Left forelimb (tissue), 1 donor: Measurements from ENCODE around the gene NATD1.
"Not testable (repeated sequence)": the region's sequence is repeated elsewhere in the genome, so short reads cannot be mapped to it uniquely, and the experiment has no call there.

ENCODE experiments used
- DNase-seq: peaks from one replicate; pipeline ENCODE4 v3.0.0-alpha.2; 2018; ENCODE audit warnings: low spot score

The NATD1 gene

DNA sequence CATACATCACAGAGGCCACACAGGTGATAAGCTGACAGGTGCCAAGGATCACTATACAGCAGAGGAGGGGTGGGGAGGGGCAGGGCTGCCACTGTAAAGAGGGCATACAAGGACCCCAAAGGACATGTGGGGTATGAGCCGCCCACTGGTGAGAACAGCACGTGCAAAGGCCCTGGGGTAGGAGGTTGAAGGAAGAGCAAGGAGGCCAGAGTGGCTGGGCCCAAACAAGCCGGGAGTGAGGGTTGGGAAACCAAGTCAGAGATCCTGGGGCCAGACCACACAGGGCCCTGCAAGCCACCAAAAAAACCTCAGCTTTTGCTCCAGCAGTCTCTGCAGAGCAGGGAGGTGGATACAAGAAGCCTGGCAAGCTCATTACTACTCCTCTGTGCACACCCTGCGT is 6.5 kb downstream of the NATD1 start:
- DNase-seq, result no peak

DNA sequence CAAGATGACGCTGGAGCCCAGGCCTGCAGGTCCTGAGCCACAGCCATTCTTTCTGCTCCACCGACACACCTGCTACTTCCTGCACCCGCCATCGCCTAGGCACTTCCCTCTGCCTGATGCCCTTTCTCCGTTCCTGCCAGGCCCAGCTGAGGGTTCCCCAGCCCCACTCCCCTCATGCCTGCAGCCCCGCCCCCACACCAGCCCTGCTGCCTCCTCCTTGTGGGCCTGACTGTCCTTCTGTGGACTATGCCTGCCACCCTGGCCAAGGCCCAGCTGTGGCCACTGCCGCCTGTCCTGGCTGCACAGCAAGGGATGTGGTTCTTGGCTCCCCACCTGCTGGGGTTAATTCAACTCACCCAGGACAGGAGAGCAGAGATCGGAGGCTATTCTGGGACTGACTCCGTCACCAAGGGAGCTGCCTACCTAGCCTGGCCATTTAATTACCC is 7.5 kb downstream of the NATD1 start:
- DNase-seq, result no peak

DNA sequence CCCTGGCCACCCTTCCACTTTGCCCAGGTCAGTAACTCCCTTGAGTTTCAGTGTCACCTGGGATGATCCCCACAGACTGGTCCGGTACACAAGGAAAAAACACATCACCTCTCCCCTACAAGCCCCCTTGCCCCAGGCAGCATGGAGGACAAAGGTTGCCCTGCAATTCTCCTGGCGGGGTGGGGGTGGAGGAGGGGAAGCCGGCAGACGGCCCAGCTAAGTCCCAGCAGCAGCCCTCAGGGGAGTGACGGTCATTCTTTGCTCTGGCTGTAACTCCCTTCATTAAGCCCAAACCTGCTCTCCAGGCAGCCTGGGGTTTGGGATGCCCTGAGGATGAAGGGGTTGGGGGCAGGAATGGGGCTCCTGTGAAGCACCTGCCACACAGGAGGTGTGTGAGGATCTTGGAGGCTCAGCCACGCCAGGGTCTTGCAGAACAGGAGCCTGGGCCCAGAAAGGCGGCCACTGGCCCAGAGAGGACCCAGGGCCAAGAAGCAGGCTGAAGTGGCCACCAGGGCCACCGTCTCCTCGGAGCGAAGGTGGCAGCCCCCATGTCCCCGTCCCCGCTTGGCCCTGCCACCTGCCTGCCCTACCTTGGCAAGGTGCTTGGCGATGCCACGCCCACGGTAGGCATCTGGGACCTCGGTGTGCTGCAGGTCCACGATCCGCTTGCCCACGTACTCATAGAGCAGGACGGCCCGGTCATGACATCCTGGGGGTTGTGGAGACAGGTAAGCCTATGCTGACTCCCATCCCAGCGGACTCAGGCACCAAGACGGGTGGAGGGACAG is 9.5 kb downstream of the NATD1 start:
- DNase-seq, result no peak

DNA sequence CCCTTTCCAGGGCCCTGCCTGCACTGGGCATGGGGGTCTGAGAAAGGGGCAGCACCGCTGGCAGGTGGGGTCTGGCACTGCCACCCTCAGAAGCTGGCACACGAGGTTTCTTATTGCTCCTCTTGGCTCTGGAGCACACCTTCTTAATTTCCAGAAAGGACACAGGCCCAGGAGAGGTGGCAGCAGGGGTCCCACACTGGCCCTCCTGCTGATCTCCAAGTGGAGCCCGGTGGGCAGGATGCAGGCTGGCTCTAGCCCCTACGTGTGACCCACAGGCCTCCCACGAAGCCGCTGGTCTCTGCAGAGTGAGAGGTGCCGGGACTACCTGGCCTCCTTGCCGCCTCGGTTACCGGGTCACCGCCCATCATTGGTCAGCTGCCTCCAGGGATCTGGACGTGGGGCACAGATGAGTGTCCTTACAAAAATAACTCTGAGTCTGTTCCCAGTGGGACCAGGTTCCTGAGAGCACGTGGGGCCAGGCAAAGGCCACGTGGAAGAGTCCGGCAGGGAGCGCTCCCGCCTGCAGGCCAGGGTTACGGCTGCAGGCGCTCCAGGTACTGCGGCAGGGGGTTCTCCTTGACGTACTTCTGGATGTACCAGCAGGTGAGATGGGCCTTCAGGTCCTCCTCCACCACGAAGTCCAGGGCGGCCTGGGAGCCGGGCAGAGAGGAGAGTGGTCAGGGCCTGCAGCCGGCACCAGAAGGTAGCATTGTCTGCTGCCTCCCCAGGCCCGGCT is 10.3 kb downstream of the NATD1 start:
- no peak for DNase-seq

DNA sequence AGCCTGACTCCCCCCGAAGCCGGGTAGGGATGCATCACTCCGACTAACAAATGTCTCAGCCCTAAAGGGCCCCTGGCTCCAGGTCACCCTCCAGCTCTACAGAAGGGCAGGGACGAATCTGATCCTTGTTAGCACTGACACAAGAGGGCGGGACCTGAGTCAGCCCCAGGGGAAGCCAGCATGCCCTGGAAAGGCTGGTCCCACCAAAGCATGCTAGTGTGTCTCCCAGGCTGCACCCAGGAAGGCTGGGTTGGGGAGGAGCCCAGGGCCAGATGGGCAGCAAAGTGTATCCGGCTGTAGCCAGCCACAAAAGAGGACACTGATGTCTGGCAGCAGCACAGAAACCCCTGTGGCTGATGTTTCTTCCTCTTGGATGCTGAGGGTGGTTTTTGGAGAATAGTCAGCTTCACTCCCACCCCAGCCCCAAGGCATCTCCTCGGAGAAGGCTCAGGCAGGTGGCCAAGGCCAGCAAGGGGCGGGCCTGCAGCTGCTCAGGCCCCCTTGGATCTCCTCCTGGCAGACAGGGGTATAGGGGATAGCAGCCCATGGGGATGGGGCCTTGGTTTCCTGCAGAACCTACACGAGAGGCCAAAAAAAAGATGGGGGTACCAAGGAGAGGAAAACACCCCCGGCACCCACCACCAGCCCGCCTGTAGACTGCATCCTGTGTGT is 11.0 kb downstream of the NATD1 start:
- no peak for DNase-seq

DNA sequence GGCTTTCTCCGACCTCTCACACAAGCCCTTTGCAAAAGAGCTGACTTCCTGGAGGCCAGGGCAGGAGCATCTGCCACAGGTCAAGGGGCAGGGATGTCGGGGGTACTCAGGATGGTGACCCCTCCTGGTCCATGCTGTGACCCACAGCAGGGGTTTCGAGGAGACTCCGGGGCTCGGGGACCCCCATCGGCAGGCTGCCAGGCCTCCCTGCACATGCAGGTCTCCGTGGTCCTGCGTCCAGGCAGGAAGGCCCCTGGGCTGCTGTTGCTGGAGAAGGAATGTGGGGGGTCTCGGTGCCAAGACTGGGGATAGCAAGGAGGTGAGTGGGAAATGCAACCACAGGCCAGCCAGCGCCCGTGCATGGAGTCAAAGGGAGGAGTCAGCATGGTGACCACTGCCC is 11.6 kb downstream of the NATD1 start:
- DNase-seq, result no peak

DNA sequence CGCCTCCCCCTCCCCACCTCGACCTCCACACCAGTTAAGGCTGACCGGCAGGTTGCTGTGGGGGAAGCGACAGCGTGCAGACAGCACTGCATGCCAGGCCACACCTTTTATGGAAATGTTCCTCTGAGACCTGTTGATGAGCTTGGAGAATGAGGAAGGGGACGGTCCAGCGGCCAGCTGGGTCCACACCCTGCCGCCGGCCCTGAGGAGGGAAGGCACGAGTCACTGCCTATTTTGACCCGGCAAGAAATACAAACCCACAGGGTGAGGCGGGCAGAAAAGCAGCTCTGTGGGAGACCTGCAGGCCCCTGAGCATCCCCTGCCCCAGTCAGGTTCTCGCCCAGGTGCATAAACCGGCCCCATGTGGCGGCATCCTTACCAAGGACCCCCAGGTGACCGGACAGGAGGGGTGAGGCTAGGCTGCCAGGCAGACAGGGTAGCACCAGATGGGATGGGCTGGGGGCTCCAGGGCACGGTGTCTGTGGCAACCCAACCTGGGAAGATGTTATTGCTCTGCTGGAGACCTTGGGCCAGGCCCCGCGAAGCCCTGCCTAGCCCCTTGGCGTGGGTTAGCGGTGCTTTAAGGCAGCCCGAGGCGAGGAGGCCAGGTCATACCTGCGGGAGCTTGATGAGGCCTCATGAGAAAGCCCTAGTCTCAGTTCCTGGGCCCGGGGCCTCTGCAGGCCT is 12.7 kb downstream of the NATD1 start:
- DNase-seq, result no peak

DNA sequence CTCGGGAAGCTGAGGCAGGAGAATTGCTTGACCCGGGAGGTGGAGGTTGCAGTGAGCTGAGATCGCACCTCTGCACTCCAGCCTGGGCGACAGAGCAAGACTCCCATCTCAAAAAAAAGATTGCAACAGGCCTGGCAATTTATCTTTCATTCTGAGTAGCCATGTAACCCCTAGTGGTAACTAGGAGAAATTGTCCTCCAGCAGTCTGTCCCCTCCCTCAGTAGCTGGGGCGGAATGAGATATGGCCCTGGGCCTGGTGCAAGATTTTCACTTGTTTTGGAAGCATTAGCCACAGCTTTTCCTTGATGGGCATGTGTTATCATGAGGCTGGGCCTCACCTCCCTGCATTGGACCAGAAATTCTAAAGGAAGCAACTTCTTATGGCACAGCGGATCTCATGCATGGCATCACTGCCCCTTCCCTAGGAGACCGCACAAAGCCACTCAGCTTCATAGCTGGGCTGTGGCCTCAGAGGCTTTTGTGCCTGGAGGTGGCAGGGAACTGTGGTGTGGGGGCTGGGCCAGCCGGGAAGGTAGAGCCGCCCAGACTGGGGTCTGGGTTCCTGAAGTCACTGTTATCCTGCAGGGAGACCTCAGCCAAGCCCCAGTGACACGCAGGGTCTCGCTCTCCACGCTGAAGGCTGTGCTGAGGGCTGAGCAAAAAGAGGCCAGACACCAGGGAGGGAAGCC is 13.4 kb downstream of the NATD1 start:
- DNase-seq, result no peak

DNA sequence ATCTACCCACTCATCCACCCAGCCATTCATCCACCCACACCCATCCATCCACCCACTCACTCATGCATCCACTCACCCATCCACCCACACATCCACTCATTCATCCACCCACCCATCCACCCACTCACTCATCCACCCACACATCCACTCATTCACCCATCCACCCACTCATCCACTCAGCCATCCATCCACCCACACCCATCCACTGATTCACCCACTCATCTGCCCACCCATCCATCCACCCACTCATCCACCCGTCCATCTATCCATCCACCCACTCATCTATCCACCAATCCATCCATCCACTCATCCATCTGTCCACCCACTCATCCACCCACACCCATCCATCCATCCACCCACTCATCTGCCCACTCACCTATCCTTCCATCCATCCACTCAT is 17.3 kb downstream of the NATD1 start:
- no peak for DNase-seq

DNA sequence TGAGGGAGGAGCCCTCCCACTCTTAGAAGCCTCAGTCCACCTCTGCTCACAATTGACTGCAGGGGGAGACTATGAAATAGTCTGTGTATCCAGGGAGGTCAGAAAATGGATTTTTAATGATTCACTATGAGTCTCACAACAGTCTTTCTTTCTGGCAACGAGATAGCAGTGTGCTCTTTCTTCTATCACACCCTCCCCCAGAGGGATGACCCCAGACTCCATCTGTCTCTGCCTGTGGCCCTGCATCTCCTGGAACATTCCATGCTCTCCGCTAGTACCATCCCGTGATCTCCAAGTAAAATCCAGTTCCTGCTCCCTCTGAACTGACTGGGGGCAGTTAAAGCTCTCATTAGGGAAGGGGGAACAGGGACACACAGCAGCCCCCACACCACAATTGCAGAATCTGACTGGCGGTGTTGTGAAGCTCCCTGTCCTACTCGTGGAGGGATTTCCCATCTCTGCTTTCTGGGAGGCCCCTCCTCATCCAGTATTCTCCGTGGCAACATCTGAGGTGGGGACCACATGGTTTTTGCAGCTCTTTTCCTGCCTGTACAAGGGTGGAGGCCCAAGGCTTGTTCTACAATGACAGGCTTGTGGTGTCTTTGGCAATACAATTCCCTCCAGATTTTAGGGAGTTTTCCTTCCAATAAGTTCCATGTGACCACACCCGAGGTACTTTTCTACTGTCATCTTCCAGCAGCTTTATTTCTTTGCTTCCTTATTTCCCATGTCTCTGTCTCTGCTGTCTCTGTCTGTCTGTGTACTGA is 19.4 kb downstream of the NATD1 start:
- DNase-seq, result no peak

DNA sequence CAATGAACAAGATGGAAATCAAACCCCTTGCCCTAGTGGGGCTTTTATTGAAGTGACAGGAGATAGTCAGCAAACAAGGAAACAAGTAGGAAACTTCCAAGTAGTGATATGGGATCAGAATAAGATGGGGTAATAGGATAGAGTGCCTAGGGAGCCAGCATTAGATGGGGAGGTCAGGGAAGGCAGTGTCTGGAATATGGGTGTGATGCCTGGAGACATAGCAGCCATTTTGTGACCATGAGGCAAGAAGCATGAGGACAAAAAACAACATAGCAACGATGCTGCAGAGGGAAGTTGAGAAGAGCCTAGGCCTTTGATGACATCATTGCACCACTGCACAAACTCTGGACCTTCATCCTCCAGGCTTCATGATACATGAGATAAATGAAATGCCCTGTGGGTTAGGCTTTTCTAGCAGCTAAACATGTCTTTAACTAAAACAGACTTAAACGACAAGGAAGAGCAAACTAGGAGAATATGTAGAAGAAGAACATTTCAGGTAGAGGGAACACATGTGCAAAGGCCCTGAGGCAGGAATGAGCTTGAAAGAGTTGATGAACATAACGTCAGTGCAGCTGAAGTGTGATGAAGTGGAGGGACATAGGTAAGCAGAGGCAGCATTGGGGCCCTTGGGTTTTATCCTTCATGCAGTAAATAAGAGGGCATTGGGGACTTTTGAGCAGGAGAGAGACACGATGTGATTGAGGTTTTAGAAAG is 21.0 kb downstream of the NATD1 start:
- no peak for DNase-seq

DNA sequence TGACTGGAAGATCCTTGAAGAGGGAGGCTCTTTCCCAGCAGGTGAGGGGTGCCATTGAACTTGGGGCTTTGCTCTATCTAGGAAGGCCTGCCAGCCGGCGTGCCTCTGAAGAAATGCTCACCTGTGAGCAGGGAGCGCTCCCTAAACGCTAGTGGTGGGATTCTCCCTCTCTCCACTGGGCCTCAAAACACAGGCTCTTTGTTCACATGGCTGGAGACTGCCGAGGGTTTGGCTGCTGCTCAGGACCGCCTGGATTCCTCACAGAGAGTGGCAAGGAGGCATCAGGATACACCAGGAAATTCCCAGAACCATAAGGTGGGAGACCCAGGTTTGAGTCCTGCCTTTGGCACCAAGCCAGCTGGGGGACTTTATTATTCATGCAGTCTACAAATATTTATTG is 21.7 kb downstream of the NATD1 start:
- no peak for DNase-seq

DNA sequence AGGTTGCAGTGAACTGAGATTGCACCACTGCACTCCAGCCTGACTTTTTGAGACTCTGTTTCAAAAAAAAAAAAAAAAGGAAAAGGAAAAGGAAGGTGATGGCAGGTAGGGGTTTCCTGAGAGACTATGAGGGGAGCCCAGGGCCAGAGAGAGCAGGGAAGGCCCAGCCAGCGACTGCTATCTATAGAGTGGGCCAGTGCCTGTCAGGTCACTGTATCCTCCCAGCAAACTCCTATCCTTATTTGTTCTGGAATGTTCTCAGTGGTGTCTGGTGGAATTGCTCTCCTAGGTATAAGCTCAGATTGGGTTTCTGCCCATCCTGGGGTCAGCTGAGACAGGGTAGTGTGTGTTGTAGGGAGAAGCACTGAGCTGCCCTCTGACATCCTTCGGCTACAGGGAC is 24.4 kb downstream of the NATD1 start:
- no peak for DNase-seq

DNA sequence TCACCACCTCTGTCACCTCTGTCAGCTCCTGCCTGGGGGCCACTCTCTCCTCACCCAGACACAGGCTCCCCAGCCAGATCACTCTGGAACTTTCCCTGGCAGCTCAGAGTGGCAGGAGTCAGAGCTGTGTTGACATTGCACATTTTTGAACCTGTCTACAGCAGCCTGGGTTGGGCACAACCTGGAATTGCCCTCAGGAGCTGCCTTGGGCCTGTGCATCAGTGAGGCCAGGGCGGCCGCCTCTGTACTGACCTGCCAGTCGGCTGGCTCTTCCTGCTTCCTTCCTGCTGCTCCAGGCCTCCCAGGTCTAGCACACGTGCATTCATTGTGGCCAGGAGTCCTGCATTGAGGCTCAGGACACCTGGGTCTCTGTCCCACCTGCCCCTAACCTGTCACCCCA is 25.1 kb downstream of the NATD1 start:
- no peak for DNase-seq

DNA sequence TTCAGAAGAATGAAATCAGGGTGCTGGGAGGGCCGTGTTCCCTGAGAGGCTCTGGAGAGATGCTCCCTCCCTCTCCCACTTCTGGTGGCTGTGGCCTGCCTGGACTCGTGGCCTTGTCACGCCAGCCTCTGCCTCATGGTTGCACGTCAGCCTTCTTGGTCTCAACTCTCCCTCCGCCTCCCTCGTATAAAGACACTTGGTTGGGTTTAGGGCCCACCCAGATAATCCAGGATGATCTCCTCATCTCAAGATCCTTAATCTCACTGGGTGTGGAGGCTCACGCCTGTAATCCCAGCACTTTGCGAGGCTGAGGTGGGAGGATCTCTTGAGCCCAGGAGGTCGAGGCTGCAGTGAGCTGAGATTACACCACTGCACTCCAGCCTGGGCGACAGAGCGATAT is 25.9 kb downstream of the NATD1 start:
- not testable (repeated sequence) for DNase-seq

DNA sequence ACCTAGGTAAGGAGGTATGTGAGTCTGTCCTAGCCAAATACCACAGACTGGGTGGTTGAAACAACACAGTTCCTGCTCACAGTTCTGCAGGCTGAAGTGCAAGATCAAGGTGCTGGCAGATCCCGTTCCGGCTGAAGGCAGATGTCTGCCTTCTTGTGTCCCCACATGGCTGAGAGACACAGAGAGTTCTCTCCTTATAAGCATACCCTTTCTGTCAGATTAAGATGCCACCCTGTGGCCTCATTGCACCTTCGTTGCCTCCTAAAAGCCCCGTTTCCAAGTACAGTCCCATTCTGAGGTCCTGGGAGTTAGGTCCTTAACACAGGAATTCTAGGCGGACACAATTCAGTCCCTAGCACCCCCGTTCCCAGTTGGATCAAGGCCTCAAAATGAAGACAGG is 30.1 kb downstream of the NATD1 start:
- DNase-seq, result no peak

DNA sequence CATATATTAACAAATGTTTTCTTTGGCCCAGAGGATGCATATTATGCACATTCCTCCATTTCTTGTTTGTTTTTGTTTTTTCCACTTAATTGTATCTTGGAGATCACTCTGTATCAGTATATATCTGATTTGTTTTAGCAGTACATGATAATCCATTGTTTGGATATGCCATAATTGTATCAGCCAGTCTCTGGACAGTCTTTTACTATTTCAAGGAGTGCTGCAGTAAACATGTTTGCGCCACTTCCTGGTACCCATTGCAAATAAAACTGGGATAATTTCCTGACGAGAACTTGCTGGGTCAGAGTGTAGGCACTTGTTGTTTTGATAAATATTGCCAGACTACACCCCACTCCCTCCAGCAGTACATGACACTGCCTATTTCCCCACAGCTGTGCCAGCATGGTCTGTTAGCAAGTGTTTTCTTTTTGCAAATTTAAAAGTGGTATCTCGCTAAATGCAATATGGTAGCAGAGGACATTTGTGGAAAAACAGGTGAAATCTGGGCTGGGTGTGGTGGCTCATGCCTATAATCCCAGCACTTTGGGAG is 34.3 kb downstream of the NATD1 start:
- no peak for DNase-seq

DNA sequence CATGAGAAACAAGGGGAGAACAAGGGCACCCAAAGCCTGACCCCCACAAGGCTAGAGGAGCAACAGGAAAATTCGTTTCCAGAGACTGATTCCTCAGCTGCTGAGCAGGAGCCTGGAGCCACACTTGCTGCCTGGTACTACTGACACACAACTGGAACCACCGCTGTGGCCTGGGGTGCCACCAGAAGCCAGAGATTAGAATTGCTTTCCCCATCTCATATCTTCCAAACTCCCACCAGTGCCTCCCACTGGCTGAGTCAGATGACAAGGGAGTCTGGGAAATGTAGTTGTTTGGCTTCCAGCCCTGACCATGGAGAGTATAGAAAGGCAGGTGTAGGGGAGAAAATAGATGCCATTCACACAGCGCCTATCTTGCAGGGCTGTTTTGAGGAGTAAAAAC is 35.1 kb downstream of the NATD1 start:
- no peak for DNase-seq

DNA sequence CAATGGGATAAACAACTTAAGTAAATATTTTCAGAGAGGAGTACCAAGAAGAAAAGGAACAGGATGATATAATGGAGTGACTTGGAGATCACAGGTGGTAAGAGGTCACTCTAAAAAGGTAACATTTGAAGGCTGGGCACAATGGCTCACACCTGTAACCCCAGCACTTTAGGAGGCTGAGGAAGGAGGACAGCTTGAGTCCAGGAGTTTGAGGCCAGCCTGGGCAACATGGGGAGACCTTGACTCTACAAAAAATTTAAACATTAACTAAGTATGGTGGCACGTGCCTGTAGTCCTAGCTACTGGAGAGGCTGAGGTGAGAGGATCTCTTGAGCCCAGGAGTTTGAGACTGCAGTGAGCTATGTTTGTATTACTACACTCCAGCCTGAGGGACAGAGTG is 35.9 kb downstream of the NATD1 start:
- no peak for DNase-seq

DNA sequence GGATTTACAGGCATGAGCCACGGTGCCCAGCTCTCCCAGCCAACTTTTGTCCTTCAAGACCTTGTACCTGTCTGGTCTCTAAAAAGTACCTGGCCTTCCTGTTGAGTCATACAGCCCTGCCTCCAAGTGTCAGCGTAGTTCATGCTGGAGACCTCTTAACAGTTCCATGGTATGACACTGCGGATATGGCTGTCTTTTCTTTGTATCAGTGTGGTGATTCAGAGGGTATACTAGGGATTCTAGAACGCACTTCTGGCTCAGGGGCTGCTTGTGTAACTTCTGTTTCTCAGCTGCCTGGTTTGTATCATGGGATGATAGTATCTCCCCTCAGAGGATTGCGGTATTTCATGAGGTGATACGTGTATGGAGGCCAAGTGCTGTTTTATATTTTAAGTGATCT is 37.3 kb downstream of the NATD1 start:
- no peak for DNase-seq
